Measurements from ENCODE around the gene CYP2C18.
"Not testable (repeated sequence)": the region's sequence is repeated elsewhere in the genome, so short reads cannot be mapped to it uniquely, and the experiment has no call there.

The CYP2C18 gene

GRCh38 chr10:94673614-94674321 lies 9.8 kb upstream of the CYP2C18 start:
- Histone ChIP-seq H3K9me3 (no peaks in the 10 kb centered on the region), H4K20me1 (no peaks in the 10 kb centered on the region), H3K27me3 (no peaks in the 10 kb centered on the region), H3K27ac (no peak overlapping the region), H3K4me2 (no peak overlapping the region), H3K4me3 (no peak overlapping the region), H3K4me1 (no peaks in the 10 kb centered on the region), H3K36me3 (no peaks in the 10 kb centered on the region), H3K9ac (no peak overlapping the region)
- no peak for TF ChIP-seq Cebpa-rat (IDR thresholded peaks at IDR 0.05)

- H3K9me3 ChIP-seq = no peaks in the 10 kb centered on the region
- H3K4me3 ChIP-seq = no peak overlapping the region
- no peak for TF ChIP-seq Cebpa-rat (IDR thresholded peaks at IDR 0.05)
- no peaks in the 10 kb centered on the region for H4K20me1 ChIP-seq
- H3K4me2 ChIP-seq = no peak overlapping the region
- no peaks in the 10 kb centered on the region for H3K27me3 ChIP-seq
- H3K27ac ChIP-seq = no peak overlapping the region
- no peaks in the 10 kb centered on the region for H3K36me3 ChIP-seq
- no peak overlapping the region for H3K9ac ChIP-seq
- H3K4me1 ChIP-seq = no peaks in the 10 kb centered on the region
Measured at GRCh38 chr10:94676496-94676895, 7.0 kb upstream of the CYP2C18 start.

- Histone ChIP-seq H3K4me1 (no peaks in the 10 kb centered on the region), H3K4me3 (no peak overlapping the region), H3K4me2 (no peak overlapping the region), H3K9ac (no peak overlapping the region), H3K27me3 (no peaks in the 10 kb centered on the region), H3K36me3 (no peaks in the 10 kb centered on the region), H3K9me3 (no peaks in the 10 kb centered on the region), H4K20me1 (no peaks in the 10 kb centered on the region), H3K27ac (no peak overlapping the region)
- TF ChIP-seq Cebpa-rat (IDR thresholded peaks at IDR 0.05) = no peak
Measured at GRCh38 chr10:94677691-94678090, 5.8 kb upstream of the CYP2C18 start.

GRCh38 chr10:94678475-94678874 lies 5.1 kb upstream of the CYP2C18 start:
- no peak for TF ChIP-seq Cebpa-rat (IDR thresholded peaks at IDR 0.05)
- Histone ChIP-seq H3K27ac (no peak overlapping the region), H3K36me3 (no peaks in the 10 kb centered on the region), H3K9me3 (no peaks in the 10 kb centered on the region), H3K4me3 (no peak overlapping the region), H3K9ac (no peak overlapping the region), H3K27me3 (no peaks in the 10 kb centered on the region), H4K20me1 (no peaks in the 10 kb centered on the region), H3K4me1 (no peaks in the 10 kb centered on the region), H3K4me2 (no peak overlapping the region)

- Histone ChIP-seq H3K4me2 (no peak overlapping the region), H3K27me3 (no peaks in the 10 kb centered on the region)
- TF ChIP-seq Cebpa-rat (IDR thresholded peaks at IDR 0.05) = no peak
Measured at GRCh38 chr10:94680544-94680943, 3.0 kb upstream of the CYP2C18 start.

GRCh38 chr10:94682636-94683035 lies 893 bp upstream of the CYP2C18 start:
- H3K4me1 ChIP-seq, H3K36me3 ChIP-seq, H3K4me3 ChIP-seq, H3K4me2 ChIP-seq, H3K27me3 ChIP-seq, H3K9ac ChIP-seq, H3K9me3 ChIP-seq, H3K27ac ChIP-seq, H4K20me1 ChIP-seq: not testable (repeated sequence)

More at GRCh38 chr10:94680544-94680943, 3.0 kb upstream of the CYP2C18 start:
- H3K36me3 ChIP-seq = no peaks in the 10 kb centered on the region
- H3K9me3 ChIP-seq = no peaks in the 10 kb centered on the region
- H3K27ac ChIP-seq = no peak overlapping the region
- no peaks in the 10 kb centered on the region for H4K20me1 ChIP-seq
- H3K9ac ChIP-seq = no peak overlapping the region
- no peaks in the 10 kb centered on the region for H3K4me1 ChIP-seq
- H3K4me3 ChIP-seq = no peak overlapping the region

- H3K27me3 ChIP-seq = no peaks in the 10 kb centered on the region
- no peaks in the 10 kb centered on the region for H3K36me3 ChIP-seq
- no peaks in the 10 kb centered on the region for H3K9me3 ChIP-seq
- no peaks in the 10 kb centered on the region for H4K20me1 ChIP-seq
- H3K4me2 ChIP-seq = no peak overlapping the region
- no peak for TF ChIP-seq Cebpa-rat (IDR thresholded peaks at IDR 0.05)
- no peak overlapping the region for H3K27ac ChIP-seq
- no peak overlapping the region for H3K9ac ChIP-seq
- H3K4me1 ChIP-seq = no peaks in the 10 kb centered on the region
- no peak overlapping the region for H3K4me3 ChIP-seq
Measured at GRCh38 chr10:94687625-94688248, 4.2 kb downstream of the CYP2C18 start.

GRCh38 chr10:94706089-94706488 lies 22.6 kb downstream of the CYP2C18 start:
- no peaks in the 10 kb centered on the region for H3K36me3 ChIP-seq

GRCh38 chr10:94710578-94710977 lies 27.0 kb downstream of the CYP2C18 start:
- Histone ChIP-seq H3K4me1 (no peaks in the 10 kb centered on the region), H3K36me3 (no peaks in the 10 kb centered on the region), H3K9me3 (no peaks in the 10 kb centered on the region), H3K9ac (no peak overlapping the region), H3K4me2 (no peak overlapping the region), H3K27ac (no peak overlapping the region), H3K27me3 (no peaks in the 10 kb centered on the region), H3K4me3 (no peak overlapping the region), H4K20me1 (no peaks in the 10 kb centered on the region)
- no peak for TF ChIP-seq Cebpa-rat (IDR thresholded peaks at IDR 0.05)

More at GRCh38 chr10:94706089-94706488, 22.6 kb downstream of the CYP2C18 start:
- Histone ChIP-seq H3K9me3 (no peaks in the 10 kb centered on the region), H3K4me2 (no peak overlapping the region), H3K27me3 (no peaks in the 10 kb centered on the region), H3K9ac (no peak overlapping the region), H3K27ac (no peak overlapping the region), H4K20me1 (no peaks in the 10 kb centered on the region), H3K4me3 (no peak overlapping the region), H3K4me1 (no peaks in the 10 kb centered on the region)
- no peak for TF ChIP-seq Cebpa-rat (IDR thresholded peaks at IDR 0.05)

GRCh38 chr10:94725871-94726270 lies 42.3 kb downstream of the CYP2C18 start:
- Histone ChIP-seq H3K9me3 (no peaks in the 10 kb centered on the region), H3K36me3 (no peaks in the 10 kb centered on the region)
- no peak for TF ChIP-seq Cebpa-rat (IDR thresholded peaks at IDR 0.05)

More at GRCh38 chr10:94725871-94726270, 42.3 kb downstream of the CYP2C18 start:
- H3K4me3 ChIP-seq = no peak overlapping the region
- H4K20me1 ChIP-seq = no peaks in the 10 kb centered on the region
- H3K27me3 ChIP-seq = no peaks in the 10 kb centered on the region
- no peaks in the 10 kb centered on the region for H3K4me1 ChIP-seq
- no peak overlapping the region for H3K4me2 ChIP-seq
- H3K9ac ChIP-seq = no peak overlapping the region
- no peak overlapping the region for H3K27ac ChIP-seq
